LoVo (cell line): Measurements from ENCODE around the gene PDLIM3.
"Not testable (repeated sequence)": the region's sequence is repeated elsewhere in the genome, so short reads cannot be mapped to it uniquely, and the experiment has no call there.

ENCODE experiments used
- DNase-seq: peaks from one replicate; pipeline ENCODE4 v3.0.0-alpha.2; 2016; ENCODE audit warnings: low spot score

Gene PDLIM3

GRCh38 chr4:185518494-185518893 lies 16.8 kb downstream of the PDLIM3 start:
- no peak for DNase-seq

GRCh38 chr4:185518069-185518468 lies 17.2 kb downstream of the PDLIM3 start:
- DNase-seq: no peak

GRCh38 chr4:185515248-185515647 lies 20.1 kb downstream of the PDLIM3 start:
- DNase-seq: no peak

GRCh38 chr4:185514182-185514697 lies 21.1 kb downstream of the PDLIM3 start:
- no peak for DNase-seq

DNA sequence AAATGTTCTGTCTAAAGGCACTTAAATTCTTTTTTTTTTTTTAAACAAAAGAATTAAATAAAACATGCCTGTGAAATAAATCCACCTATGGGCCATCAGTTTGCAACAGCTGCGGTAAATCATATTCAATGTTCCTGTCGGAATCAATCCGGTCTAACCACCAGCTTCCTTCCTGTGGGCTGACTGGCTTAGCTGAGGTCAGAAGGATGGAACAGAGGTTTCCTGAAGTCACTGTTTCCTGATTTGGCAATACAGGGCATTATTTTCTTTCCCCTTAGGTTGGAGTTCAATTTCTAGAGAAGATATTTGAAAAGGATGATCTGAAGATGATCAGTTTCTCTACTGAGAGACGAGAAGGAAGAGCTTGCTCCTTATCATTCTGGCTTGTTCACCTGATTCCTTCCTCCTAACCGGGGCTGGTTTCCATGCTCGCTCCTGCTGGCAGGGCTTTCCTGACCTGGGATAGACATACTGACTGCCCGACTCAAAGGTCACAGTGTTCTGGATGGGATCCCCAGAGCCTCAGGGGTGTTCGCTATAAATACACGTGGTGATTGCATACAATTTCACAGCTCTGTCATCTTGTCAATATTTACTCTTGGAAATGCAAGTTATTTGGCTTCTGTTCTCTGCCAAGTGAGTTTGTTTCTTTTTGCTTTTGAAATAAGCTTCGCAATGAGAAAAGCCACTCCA lies 21.7 kb downstream of the PDLIM3 start:
- DNase-seq: no peak

- DNase-seq: no peak
Measured at GRCh38 chr4:185512516-185512915, 22.8 kb downstream of the PDLIM3 start.

DNA sequence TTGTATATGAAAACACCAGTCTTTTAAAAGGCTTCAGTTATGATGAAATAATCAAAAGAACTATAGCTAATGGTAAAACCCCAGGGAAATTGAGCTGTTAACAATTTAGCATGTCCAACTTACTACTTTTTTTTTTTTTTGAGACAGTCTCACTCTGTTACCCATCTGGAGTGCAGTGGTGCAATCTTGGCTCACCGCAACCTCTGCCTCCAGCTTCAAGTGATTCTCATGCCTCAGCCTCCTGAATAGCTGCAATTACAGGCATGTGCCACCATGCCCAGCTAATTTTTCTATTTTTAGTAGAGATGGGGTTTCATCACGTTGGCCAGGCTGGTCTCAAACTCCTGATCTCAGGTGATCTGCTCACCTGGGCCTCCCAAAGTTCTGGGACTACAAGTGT lies 24.1 kb downstream of the PDLIM3 start:
- not testable (repeated sequence) for DNase-seq

DNA sequence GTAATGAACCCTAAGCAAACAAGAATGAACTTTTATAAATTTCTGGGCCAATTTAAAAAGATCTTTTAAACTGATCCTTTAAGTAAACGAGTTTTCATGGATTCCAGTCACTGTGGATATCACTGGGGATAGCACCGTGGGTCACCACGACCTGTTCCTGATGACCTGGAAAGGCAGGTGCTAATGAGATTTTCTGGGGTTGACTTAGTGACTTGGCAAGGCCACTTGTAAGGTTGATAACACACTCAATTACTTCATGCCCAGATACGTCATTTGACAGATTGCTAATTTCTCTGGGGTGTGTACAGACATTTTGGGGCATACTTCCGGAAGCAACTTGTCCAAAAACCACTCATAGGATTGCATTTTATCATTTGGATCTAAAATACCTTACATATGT lies 24.5 kb downstream of the PDLIM3 start:
- DNase-seq: no peak

GRCh38 chr4:185508181-185508580 lies 27.1 kb downstream of the PDLIM3 start:
- DNase-seq: no peak

DNA sequence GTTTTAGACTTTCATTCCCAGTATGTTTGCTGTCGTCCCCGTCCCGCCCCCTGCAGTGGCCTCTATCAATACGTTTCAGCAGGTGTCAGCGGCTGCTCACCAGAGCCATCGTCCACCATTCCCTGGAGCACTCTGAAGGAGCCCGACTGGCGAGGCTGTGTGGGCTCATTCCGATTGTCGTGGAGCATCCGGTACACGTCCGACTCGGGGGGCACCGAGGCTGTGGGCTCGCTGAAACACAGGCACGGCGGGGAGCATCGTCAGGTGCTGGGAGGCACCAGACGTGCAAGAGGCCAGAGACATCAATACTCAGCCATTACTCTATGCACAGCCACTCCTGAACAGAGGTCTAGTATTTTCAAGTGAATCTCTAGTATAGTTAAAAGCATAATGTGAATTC lies 28.9 kb downstream of the PDLIM3 start:
- no peak for DNase-seq

DNA sequence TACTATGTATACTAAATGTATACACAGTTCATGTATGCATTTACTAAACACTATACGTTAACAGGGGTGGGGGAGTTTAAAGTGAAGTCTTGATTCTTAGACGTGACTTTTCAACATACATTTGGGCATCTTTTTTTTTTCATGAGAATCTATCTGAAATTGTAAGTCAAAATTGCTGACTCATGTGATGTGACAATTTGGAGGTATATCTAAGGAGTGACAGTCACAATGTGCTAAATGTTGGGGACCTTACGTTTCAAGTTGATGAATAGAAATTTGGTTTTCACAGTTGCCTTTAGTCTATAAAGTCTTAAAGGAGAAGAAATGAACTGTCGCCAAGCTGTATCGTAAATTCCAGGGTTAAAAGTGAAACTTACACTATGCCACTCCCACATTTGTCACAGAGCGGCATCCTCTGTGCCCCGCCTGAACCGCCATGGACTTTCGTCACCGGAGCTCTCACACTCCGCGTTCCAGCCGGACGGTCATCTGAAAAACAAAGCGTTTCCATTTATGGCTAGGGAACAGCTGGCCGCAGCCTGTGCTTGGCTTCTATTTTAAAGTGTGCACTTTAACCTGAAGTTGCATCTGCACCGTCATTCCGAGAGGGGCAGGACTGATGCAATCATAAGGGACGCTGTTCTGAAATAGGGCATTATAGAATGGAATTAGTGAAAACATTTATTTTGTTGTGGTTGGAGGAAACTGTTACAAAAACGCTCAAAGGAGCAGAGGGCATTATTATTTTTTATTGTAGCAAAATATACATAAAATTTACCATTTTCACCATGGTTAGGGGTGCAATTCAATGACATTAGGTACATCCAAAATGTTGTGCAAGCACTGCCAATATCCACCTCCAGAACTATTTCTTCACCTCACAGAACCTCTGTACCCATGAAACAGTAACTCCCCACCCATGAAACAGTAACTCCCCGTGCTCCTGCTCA lies 30.9 kb downstream of the PDLIM3 start:
- peak; percentile 84 for DNase-seq

DNA sequence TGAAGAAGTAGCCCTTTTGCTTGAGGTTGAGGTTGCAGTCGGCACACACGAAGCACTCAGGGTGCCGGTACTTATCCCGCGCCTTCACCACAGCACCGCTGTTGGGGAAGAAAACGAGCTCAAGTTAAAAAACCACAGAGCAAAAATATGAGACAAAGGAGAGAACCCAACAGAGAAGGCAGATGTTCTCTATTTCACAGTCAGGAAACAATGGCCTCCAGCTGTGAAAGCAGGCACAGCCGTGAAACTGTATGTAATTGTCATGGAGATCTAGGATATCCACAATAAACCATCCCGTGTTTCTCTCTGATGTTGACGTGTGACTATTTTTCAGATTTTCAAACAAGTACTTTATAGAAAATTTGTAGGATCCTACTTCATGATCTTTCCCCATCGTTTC lies 32.9 kb downstream of the PDLIM3 start:
- DNase-seq: no peak

DNA sequence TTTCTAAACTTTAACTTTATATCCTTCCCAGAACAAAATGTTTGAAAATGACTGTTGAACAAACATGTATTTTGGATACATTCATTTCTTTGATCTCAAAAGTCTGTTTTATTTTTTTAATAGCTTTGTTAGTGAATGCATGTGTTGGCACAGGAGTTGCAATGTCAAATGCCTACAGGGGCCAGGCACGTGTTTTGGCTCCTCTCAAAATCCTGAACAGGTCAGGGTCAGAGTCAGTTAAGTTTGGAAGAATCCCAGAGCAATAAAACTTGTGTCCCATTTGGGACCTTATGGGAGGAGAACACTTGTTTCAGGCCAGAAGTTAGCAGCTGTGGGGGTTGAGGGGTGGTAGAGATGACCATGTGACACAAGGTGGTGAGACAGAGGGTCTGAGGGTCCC lies 34.7 kb downstream of the PDLIM3 start:
- DNase-seq: no peak

DNA sequence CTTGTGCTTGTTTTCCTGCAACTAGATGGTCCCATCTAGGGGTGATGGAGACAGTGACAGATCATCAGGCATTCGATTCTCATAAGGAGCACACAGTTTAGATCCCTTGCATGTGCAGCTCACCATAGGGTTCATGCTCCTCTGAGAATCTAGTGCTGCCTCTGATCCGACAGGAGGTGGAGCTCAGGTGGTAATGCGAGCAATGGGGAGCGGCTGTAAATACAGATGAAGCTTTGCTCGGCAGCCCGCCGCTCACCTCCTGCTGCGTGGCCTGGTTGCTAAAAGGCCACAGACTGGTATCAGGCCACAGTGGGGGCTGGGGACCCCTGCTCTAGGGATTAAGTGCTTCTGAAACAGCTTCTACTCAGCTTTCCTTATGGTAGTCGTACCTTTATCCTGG lies 35.3 kb downstream of the PDLIM3 start:
- DNase-seq: no peak

DNA sequence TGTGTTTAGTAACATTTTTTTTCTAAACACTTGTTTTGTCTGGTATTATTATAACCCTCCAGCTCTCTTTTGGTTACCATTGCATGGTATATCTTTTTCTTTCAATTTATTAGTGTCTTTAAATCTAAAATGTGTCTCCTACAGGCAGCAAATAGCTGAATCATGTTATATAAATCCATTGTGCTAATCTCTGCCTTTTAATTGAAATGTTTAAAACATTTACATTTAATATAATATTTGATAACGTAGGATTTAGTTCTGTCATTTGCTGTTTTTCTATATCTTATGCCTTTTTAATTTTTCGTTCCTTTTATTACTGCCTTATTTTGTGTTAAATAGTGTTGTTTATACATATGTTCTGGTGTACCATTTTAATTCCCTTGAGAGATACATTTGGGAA lies 46.7 kb downstream of the PDLIM3 start:
- DNase-seq: no peak

DNA sequence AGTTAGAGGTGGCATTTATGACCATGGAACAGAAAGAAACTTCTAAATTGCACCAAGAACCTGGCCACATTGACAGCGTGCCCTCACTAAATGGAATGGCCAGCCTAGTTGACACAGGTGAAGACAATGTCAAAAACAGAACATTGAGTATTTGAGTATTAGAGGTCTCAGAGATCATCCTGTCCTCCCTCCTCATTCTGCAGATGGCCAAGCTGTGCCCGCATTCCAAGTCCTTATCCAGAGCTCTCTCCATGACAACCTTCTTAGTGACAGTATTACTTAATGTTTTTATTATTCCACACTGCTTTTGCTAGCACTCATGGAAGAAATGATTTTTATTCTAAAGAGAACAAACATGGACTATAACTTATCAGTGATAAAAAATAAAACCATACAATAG lies 53.9 kb downstream of the PDLIM3 start:
- DNase-seq: no peak

- no peak for DNase-seq
Measured at GRCh38 chr4:185480016-185480732, 55.1 kb downstream of the PDLIM3 start.

DNA sequence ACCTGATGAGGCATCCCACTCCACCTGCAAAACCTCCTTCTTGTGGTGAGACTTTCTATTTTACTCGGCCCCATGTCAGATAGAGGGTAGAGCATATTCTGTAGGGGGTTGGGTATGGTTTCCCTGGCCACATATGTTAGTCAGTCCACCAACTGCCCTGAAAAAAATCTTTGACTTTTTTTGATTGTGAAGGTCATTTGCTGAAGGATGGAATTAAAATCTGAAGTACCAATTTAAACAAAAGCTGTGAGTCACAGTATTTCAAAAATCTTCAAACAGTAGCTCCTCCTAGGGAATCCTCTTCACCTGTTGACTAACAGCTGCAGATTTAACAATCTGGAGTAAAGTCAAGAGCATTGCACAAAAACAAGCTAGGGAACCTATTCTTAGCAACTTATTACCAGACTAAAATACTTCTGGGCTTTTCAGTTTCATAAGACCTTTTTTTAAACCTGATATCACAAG lies 55.8 kb downstream of the PDLIM3 start:
- DNase-seq: no peak

- no peak for DNase-seq
Measured at GRCh38 chr4:185473247-185473646, 62.1 kb downstream of the PDLIM3 start.

DNA sequence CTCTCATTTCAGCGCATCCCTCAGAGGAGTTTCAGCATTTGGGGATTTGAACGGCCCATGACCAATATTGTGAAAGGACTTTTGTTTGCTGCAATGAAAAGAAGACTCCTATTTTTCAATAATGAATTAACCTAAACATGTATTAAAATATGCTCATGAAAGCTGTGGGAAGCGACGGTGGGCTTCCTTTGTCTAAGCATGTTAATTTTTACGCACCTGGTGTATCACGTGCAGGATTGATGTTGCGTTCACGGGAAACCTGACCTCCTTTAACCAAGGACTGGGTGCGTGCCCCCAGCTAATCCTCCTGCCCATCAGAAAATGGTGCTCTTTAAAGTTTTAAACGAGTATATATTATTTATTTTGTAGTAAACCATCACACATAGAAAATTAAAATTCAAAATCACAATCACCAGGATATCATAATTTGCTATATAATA lies 63.2 kb downstream of the PDLIM3 start:
- no peak for DNase-seq

GRCh38 chr4:185471235-185472102 lies 63.8 kb downstream of the PDLIM3 start, which contains the start of gene CCDC110:
TSS of gene CCDC110 (minus strand) at chr4:185471733. CDS start at chr4:185471683, 50 bp downstream.
- DNase-seq: peak; percentile 95
